NCI-H1092 (cell line): Measurements from ENCODE around the gene MORF4L1.
"Not testable (repeated sequence)": the region's sequence is repeated elsewhere in the genome, so short reads cannot be mapped to it uniquely, and the experiment has no call there.

Experiments
- DNase-seq: peaks from one replicate; lab custom pipeline; 2025; lab: John Stamatoyannopoulos, UW

Gene MORF4L1

GRCh38 chr15:78872155-78872971 is at the start of gene MORF4L1:
Gene MORF4L1 (plus strand): TSS chr15:78872890. CDS start chr15:78873018, 128 bp downstream.
- DNase-seq: peak; percentile 88

GRCh38 chr15:78828920-78829319 is 43.8 kb upstream of the MORF4L1 start:
- no peak for DNase-seq

DNA sequence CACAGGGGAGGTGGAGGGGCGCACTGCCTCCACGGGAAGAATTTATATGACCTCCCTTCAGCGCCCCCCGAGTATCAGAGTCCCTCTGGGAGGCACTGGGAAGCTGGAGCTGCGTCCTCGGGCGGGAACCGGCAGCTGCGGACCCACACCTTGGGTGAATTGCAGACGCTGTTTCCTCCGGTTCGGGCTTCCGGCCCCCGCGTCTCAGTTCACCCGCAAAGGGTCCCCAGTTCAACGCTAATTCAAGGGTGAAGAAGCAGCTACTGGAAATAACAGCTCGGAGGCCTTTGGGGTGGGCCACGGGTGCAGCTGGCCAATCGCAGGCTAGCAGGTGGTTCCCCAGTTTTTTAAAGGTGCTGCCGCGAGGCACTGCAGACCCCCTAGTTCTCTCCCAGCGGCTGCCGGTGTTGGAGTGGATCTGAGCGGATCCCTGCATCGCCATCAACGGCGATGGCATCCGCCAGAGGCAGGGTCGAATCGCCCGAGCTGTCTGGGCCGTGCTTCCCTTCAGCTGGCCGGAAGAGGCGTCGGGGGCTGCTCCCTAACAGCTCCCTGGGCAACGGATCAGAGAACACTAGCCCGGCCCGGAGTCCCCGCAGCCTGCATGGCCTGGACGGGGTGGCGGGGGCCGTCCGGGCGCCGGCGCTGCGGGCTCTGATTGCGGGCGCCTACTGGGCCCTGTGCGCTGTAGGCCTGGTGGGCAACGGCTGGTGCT is 42.0 kb upstream of the MORF4L1 start:
- DNase-seq: no peak

DNA sequence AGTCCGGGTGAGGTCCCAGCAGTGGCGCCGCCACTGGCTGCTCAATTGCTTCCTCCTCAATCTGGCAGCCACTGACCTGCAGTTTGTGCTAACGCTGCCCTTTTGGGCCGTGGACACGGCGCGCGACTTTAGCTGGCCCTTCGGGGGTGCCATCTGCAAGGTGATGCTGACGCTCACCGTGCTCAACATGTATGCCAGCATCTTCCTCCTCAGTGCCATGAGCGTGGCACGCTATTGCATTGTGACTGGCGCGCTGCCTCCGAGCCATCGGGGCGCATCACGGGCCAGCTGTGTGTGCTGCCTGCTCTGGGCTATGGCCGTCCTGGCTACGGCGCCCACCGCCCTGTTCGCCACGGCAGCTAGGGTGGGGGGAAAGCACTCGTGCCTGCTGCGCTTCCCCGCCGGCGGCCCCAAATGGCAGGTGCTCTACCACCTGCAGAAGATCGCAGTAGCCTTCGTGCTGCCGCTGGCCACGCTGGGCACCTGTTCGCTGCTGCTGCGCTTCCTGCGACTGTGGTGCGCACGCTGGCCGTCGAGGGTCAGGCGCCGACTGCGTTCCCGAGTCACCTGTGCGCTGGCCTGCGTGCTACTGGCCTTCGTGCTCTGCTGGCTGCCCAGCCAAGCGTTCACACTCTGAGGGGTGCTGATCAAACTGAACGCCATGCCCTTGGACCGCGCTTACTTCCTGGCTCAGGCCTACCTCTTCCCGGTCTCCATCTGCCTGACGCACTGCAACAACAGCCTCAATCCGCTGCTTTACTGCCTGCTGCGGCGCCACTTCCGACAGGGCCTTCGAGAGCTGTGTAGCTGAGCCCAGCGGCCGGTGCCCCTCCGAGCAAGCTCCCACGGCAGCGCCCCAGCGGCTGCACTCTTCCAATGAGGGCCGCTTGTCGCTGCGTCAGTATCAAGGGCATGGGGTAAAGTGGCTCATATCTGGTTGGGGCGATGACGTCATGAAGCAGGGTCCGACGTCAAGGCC is 41.2 kb upstream of the MORF4L1 start:
- DNase-seq: no peak

GRCh38 chr15:78836333-78836732 is 36.4 kb upstream of the MORF4L1 start:
- DNase-seq: no peak

- DNase-seq: no peak
These were observed 35.6 kb upstream of the MORF4L1 start for GRCh38 chr15:78837131-78837530.

GRCh38 chr15:78837543-78837942 is 35.1 kb upstream of the MORF4L1 start:
- no peak for DNase-seq

DNA sequence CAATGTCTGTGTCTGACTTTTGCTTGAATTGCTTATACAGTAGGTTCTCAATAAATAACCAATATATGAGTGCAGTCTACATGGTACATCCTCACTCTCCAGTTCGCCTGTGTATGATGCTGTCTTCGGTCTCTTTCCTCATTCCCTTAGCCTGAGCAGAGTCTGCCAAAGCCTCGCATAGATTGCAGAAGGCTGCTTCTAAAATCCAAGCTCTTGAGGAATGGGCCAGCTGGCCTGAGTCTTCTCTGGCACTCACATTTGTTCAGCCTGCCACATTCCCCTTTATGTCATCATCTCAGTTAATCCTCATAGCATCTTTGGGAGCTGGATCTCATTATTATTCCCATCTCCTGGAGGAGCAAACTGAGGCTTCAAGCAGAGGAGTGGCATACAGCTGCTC is 34.2 kb upstream of the MORF4L1 start:
- no peak for DNase-seq

- DNase-seq: not testable (repeated sequence)
These were observed 33.5 kb upstream of the MORF4L1 start for GRCh38 chr15:78839151-78839550.

- DNase-seq: no peak
These were observed 31.9 kb upstream of the MORF4L1 start for GRCh38 chr15:78840661-78841375.

DNA sequence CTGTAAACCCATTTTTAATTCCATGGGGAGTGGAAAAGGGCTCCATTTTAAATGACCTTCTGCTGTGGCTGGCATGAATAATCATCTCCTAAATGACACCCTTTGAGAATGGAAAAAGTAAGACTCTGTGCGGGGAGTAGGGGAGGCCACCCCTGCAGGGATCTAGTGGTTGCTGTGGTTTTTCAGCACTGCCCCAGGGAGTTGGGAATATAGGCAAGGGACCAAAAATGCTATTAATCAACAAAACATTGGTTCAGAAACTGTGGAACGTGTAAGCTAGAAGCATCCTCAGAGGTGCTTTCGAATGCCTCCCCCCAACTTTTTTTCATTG is 31.3 kb upstream of the MORF4L1 start:
- no peak for DNase-seq

- DNase-seq: no peak
These were observed 30.8 kb upstream of the MORF4L1 start for GRCh38 chr15:78841891-78842290.

- no peak for DNase-seq
These were observed 30.2 kb upstream of the MORF4L1 start for GRCh38 chr15:78842519-78842918.

DNA sequence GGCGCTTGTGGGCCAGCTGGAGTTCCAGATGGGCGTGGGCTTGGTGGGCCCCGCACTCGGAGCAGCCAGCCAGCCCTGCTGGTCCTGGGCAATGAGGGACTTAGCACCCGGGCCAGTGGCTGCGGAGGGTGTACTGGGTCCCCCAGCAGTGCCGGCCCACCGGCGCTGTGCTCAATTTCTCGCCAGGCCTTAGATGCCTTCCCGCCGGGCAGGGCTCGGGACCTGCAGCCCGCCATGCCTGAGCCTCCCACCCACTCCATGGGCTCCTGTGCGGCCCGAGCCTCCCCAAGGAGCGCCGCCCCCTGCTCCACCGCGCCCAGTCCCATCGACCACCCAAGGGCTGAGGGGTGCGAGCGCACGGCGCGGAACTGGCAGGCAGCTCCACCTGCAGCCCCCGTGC is 25.8 kb upstream of the MORF4L1 start:
- DNase-seq: not testable (repeated sequence)

GRCh38 chr15:78847387-78847906 is 25.2 kb upstream of the MORF4L1 start:
- not testable (repeated sequence) for DNase-seq

GRCh38 chr15:78850352-78850751 is 22.3 kb upstream of the MORF4L1 start:
- DNase-seq: no peak

DNA sequence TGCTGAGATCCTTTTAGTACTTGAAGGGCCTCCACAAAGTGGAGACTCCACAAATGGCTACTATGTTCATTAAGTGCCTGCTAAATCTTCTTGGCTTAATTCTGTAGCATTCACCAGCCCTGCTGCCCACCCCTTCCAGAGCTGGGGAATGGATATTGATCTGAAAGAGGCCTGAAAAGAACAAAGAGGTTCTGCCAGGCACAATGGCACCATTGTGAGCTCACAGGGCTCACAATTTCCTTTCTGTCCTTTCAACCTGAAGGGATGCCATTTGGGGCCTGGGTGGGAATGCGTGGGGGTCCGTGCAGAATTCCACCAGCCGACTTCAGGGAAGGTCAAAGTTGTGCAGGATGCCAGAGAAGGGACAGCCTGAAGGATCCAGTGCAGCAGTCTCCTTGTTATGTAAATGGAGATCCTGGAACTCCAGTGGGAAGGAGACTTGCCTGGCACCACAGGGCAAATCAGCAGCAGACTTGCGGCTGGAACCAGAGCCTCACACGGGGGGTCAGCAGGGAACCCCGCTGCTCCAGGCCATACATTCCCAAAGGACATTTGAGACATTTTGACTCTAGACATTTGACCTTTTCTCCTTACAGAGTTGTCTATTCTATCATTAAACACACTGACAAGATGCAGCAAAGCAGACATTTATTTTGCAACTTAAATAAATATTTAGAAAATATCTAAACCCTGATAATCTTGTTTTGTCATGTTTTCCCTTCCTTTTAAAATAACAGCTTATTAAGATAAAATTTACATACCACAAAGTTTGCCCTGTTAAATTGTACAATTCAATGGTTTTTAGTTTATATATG is 21.5 kb upstream of the MORF4L1 start:
- no peak for DNase-seq

DNA sequence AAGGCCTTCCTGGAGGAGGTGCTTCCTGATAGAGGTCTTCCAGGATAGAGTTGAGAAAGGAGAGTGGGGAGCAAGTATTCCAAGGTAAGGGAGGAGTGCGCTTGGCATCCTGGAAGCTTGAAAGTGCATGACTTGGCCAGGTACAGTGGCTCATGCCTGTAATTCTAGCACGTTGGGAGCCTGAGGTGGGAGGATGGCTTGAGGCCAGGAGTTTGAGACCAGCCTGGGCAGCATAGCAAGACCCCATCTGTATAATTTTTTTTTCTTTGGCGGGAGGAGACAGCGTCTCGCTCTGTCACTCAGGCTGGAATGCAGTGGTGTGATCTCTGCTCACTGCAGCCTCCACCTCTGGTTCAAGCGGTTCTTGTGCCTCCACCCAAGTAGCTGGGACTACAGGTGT is 19.2 kb upstream of the MORF4L1 start:
- DNase-seq: no peak

GRCh38 chr15:78854833-78855372 is 17.8 kb upstream of the MORF4L1 start:
- DNase-seq: no peak

DNA sequence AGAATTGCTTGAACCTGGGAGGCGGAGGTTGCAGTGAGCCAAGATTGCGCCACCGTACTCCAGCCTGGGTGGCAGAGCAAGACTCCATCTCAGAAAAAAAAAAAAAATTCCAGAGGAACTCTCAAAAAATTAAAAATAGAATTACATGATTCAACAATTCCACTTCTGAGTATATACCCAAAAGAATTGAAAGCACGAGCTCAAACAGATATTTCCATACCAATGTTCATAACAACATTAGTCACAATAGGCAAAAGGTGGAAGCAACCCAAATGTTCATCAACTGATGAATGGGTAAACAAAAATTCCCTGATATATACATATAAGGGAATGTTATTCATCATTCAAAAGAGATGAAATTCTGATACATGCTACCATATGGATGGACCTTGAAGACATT is 16.9 kb upstream of the MORF4L1 start:
- DNase-seq: no peak
